HCT116 (cell line): ENCODE measurements around the gene CERCAM.

Experiments
- CEBPB ChIP-seq: IDR thresholded peaks from 2 replicates; pipeline ENCODE4 v1.6.1; 2012; ENCODE audit warnings: low read depth
- EGR1 ChIP-seq: IDR thresholded peaks from 2 replicates; pipeline ENCODE4 v1.6.1; 2012; ENCODE audit warnings: low read depth
- EZH2 ChIP-seq: fragments of 200-600 bp; sonication (generic); IDR thresholded peaks from 2 replicates; pipeline ENCODE4 v1.6.1; 2017; ENCODE audit warnings: antibody characterized with exemption, mixed run types
- EZH2phosphoT487 ChIP-seq: fragments of 200-600 bp; IDR thresholded peaks from 2 replicates; pipeline ENCODE4 v1.6.1; 2018; ENCODE audit warnings: antibody characterized with exemption, borderline replicate concordance
- POLR2A ChIP-seq: IDR thresholded peaks from 2 replicates; pipeline ENCODE4 v1.7.0; 2011; ENCODE audit warnings: borderline replicate concordance; ENCODE audit not compliant: insufficient read depth, insufficient read length; ENCODE audit errors: extremely low read depth
- TF ChIP-seq, protein P1 (sequence below), 3 experiments: fragments of 200-600 bp in 1 of 3; sonication (generic) in 1 of 3; IDR thresholded peaks in 2 of 3; conservative IDR thresholded peaks in 1 of 3; 2 replicates each; pipeline ENCODE4 v1.5.1; 2012 to 2017; ENCODE audit warnings: low read depth in 2 of 3, low read length in 2 of 3, antibody characterized with exemption in 1 of 3, borderline replicate concordance in 1 of 3, control low read depth in 1 of 3, mild to moderate bottlenecking in 1 of 3, mixed read lengths in 1 of 3, mixed run types in 1 of 3, moderate library complexity in 1 of 3; ENCODE audit not compliant: insufficient read depth in 1 of 3
- TF ChIP-seq, protein P2 (sequence below): IDR thresholded peaks from 2 replicates; pipeline ENCODE4 v1.6.1; 2012

DNA sequence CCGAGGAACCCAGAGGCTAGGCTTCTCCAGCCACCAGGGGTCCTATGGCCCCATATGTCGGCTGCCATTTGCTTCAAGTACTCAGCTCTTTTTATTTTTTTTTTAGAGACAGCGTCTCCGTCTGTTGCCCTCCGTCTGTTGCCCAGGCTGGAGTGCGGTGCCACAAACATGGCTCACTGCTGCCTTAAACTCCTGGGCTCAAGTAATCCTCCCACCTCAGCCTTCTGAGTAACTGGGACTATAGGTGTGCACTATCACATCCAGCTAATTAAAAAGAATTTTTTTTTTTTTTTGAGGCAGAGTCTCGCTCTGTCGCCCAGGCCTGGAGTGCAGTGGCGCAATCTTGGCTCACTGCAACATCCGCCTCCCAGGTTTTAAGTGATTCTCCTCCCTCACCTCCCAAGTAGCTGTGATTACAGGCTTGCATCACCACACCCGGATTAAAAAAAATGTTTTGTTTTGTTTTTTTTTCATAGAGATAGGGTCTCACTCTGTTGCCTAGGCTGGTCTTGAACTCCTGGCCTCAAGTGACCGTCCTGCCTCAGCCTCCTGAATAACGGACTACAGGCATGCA, 8.9 kb downstream of the CERCAM start:
- TF ChIP-seq, protein P1, sequence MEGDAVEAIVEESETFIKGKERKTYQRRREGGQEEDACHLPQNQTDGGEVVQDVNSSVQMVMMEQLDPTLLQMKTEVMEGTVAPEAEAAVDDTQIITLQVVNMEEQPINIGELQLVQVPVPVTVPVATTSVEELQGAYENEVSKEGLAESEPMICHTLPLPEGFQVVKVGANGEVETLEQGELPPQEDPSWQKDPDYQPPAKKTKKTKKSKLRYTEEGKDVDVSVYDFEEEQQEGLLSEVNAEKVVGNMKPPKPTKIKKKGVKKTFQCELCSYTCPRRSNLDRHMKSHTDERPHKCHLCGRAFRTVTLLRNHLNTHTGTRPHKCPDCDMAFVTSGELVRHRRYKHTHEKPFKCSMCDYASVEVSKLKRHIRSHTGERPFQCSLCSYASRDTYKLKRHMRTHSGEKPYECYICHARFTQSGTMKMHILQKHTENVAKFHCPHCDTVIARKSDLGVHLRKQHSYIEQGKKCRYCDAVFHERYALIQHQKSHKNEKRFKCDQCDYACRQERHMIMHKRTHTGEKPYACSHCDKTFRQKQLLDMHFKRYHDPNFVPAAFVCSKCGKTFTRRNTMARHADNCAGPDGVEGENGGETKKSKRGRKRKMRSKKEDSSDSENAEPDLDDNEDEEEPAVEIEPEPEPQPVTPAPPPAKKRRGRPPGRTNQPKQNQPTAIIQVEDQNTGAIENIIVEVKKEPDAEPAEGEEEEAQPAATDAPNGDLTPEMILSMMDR (IDR thresholded peaks at IDR 0.05 in 2 of 3, conservative IDR thresholded peaks at IDR 0.05 in 1 of 3; ENCODE audit: borderline replicate concordance in 1 of 3, insufficient read depth in 1 of 3, low read depth in 2 of 3, low read length in 2 of 3), result no peak
- TF ChIP-seq POLR2A, result no peak
- TF ChIP-seq EZH2, result no peak
- TF ChIP-seq EGR1, result no peak
- TF ChIP-seq EZH2phosphoT487, result no peak
- TF ChIP-seq, protein P2, sequence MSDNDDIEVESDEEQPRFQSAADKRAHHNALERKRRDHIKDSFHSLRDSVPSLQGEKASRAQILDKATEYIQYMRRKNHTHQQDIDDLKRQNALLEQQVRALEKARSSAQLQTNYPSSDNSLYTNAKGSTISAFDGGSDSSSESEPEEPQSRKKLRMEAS, result no peak
- no peak for TF ChIP-seq CEBPB
